KOPT-K1 (cell line): ENCODE data around the gene XYLT1.

ENCODE experiments used
- H3K27ac ChIP-seq: fragments of 200-600 bp; sonication (generic); 2 replicates; pipeline ENCODE4 v1.5.1; 2016; ENCODE audit warnings: antibody characterized with exemption, mild to moderate bottlenecking, low read depth, low read length; ENCODE audit not compliant: poor library complexity, severe bottlenecking
- H3K36me3 ChIP-seq: fragments of 200-600 bp; sonication (generic); 2 replicates; pipeline ENCODE4 v1.5.1; 2017; ENCODE audit warnings: antibody characterized with exemption, mild to moderate bottlenecking, low read length, moderate library complexity; ENCODE audit not compliant: insufficient read depth
- H3K9me3 ChIP-seq: fragments of 200-600 bp; sonication (generic); 2 replicates; pipeline ENCODE4 v1.5.1; 2017; ENCODE audit warnings: antibody characterized with exemption, low read length, mild to moderate bottlenecking; ENCODE audit not compliant: insufficient read depth, poor library complexity, severe bottlenecking

Gene XYLT1

DNA sequence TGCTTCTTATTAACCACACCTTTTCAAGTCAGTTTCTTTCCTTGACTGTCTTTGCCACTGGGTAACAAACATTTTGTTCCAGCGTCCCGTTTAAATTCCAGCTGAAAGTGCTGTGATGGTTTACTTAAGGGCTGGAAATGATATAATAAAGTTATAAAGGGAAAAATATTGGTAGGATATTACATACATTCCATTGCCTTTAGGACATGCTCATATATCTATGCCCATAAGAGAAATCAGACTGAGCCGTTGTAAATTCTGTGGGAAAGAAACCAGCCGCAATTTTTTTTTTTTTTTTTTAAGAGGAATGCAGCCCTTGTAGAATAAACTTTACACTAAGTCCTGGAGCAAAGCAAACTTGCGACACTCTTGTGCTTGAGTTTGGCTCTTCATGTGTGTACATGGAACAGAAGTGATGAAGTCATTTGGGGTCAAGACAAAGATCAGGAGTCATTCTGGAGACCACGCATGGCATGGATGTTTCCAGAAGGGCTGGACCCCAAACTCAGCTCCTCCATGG lies 210.9 kb downstream of the XYLT1 start:
- H3K9me3 ChIP-seq, result no peaks in the 10 kb centered on the region
- H3K27ac ChIP-seq, result no peak overlapping the region
- no peaks in the 10 kb centered on the region for H3K36me3 ChIP-seq

DNA sequence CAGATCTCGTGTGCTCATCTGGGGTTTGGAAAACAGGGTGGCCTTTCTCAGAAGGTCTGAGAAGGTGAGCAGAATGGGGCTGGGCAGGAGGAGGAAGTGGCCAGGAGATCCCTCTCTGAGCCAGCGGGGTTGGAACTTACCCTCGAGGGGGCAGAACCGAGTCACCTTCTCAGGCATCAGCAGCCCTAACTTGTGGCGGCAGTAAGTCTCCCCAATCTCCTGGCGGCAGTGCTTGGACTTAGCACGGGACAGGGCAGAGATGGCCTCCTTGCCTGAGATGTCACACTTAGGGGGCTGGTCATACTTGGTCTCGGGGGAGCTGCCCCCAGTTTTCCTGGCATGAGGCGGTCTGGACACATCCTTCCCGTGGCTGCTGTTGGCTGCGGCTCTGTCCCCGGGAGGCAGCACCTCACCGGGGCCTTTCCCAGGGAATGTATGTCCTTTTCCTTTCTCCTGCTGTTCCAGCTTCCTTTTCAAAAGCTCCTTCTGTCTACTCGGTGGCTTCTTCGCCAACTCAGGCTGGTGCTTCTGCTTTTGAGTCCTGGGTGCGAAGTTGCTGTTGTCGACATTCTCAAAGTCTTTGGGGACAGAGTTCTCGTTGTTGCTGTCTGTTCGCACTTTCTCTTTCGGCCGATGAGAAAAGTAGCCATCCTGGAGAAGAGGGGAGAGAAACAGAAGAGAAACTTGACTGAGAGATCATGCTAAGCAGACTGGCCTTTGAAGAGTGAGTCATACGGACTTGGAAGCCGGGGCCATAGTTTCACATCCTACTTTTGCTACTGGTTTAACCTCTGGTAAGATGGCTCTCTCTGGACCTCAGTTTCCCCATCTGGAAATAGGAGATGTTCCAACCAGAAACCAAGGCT lies 211.7 kb downstream of the XYLT1 start:
- no peak overlapping the region for H3K27ac ChIP-seq
- no peaks in the 10 kb centered on the region for H3K9me3 ChIP-seq
- H3K36me3 ChIP-seq, result no peaks in the 10 kb centered on the region

GRCh38 chr16:17258077-17258599 lies 212.6 kb downstream of the XYLT1 start:
- H3K9me3 ChIP-seq, result no peaks in the 10 kb centered on the region
- no peaks in the 10 kb centered on the region for H3K36me3 ChIP-seq
- H3K27ac ChIP-seq, result no peak overlapping the region

DNA sequence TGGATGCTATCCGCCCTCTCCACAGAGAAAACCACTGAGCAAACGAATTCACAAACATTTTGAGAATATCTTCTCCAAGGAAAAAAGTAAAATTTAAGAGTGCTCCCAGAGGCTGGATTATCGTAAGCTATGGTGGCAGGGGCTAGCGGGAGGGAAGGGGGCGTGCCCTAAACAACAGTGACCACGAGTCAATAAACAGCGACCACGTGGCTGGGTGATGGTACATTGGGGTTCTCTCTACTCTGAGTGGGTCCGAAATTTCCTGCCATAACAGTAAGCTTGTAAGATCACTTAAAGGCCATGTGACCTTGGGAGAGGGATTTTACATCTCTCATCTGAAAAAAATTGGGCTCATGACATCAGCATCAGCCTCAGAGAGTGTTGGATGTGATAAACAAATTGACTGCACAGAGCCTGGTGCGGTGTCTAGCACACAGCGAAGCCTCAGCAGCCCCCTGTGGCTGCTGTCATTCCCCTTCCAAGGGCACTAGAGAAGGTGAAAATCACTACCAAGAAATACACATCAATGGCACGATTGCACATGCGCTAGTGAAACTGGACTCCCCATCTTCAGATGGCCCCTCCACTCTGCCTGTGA lies 213.2 kb downstream of the XYLT1 start:
- Histone ChIP-seq H3K9me3 (no peaks in the 10 kb centered on the region), H3K36me3 (no peaks in the 10 kb centered on the region), H3K27ac (no peak overlapping the region)

DNA sequence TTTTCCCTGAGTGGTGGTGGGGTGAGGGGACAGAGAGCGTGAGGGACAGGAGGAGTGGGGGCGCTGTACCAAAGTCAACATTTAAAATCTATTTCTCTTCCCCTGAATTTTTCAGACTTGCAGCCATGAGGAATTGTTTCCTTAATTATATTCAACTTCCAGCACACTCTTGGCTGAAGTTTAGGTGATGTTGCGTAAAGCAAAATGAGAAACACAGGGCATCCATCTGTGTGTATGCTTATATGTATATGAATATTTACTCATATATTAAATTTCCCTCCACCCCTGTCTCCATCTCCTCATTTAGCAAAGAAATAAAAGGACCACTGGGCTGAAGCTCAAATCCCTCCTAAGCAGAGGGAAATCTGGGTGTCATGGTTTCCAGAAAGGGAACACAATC lies 218.1 kb downstream of the XYLT1 start:
- Histone ChIP-seq H3K9me3 (no peaks in the 10 kb centered on the region), H3K36me3 (no peaks in the 10 kb centered on the region), H3K27ac (no peak overlapping the region)

DNA sequence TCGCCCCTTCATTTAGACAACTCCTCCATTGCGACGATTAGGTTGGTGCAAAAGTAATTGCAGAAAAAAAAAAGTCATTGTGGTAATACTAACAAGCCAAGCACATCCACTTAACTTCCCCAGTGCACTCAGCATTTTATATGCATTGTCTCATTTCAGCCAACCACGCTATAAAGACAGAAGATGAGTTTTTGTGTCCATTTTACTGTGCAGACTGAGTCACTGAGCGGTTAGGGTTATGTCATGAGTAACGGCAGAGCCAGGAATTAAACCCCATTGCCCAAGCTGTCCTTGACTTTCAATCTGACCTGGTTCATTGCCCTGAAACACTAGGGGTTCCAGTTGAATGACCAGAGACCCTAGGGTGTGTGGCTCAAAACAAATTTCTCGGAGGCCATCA lies 218.7 kb downstream of the XYLT1 start:
- H3K27ac ChIP-seq, result no peak overlapping the region
- H3K9me3 ChIP-seq, result no peaks in the 10 kb centered on the region
- no peaks in the 10 kb centered on the region for H3K36me3 ChIP-seq

- Histone ChIP-seq H3K9me3 (no peaks in the 10 kb centered on the region), H3K36me3 (no peaks in the 10 kb centered on the region), H3K27ac (no peak overlapping the region)
Observed at GRCh38 chr16:17251496-17251895, 219.3 kb downstream of the XYLT1 start.

- Histone ChIP-seq H3K27ac (no peak overlapping the region), H3K36me3 (no peaks in the 10 kb centered on the region), H3K9me3 (no peaks in the 10 kb centered on the region)
Observed at GRCh38 chr16:17246974-17247732, 223.6 kb downstream of the XYLT1 start.

GRCh38 chr16:17246268-17246885 lies 224.4 kb downstream of the XYLT1 start:
- H3K36me3 ChIP-seq, result no peaks in the 10 kb centered on the region
- H3K9me3 ChIP-seq, result no peaks in the 10 kb centered on the region
- H3K27ac ChIP-seq, result no peak overlapping the region

DNA sequence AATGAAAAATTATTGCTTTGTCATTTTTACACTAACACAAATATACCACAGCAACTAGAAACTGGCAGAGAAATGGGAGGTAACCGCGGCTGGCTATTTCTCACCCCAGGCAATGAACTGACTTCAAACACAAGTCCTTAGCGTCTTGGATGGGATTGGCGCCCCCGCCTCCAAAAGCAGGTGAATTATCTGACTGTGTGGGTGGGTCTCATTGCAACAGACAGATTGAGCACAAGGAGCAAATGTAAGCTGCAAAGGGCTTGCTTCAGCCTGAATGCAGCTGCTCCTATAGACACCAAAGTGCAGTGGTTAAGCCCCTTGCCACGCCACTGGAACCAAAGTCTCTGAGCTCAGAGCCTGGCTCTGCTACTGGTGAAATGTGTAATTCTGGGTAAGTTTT lies 225.0 kb downstream of the XYLT1 start:
- Histone ChIP-seq H3K9me3 (no peaks in the 10 kb centered on the region), H3K36me3 (no peaks in the 10 kb centered on the region), H3K27ac (no peak overlapping the region)

GRCh38 chr16:17244872-17245551 lies 225.7 kb downstream of the XYLT1 start:
- H3K9me3 ChIP-seq, result no peaks in the 10 kb centered on the region
- no peaks in the 10 kb centered on the region for H3K36me3 ChIP-seq
- no peak overlapping the region for H3K27ac ChIP-seq

- H3K9me3 ChIP-seq, result no peaks in the 10 kb centered on the region
- no peak overlapping the region for H3K27ac ChIP-seq
- H3K36me3 ChIP-seq, result no peaks in the 10 kb centered on the region
Observed at GRCh38 chr16:17241264-17241835, 229.4 kb downstream of the XYLT1 start.

DNA sequence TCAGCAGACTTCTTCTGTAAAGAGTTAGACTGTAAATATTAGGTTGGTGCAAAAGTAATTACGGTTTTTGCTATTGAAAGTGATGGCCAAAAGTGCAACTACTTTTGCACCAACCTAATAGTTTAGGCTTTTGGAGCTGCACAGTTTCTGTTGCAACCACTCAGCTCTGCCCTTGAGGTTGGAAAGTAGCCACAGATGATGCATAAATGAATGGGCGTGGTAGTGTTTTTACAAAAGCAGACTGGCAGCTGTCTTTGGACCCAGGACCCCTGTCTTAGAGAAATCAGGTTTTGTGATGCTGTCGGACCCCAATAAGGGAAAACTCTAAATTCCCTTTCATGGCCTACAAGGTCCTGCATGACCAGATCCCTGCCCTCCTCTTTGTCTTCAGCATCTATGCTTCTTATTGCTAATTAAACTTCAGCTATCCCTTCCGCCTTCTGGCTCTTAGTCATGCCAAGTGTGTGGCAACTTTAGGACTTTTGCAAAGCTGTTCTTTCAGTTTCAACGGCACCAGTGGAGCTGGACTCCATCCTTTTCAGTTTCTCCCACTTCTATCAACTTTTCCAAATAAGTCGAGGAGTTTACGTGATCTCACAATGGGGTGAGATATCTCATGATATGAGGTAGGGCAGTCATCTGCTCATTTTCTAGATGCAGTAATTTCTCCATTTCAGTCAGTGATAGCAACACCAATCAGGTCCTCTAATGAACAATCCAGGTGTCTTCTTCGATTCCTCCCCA lies 232.3 kb downstream of the XYLT1 start:
- Histone ChIP-seq H3K27ac (no peak overlapping the region), H3K36me3 (no peaks in the 10 kb centered on the region), H3K9me3 (no peaks in the 10 kb centered on the region)
